HG03025 (cell line): Measurements from ENCODE around the gene DISC1.

Experiments
- ATAC-seq: cut with Tn5 transposase; IDR thresholded peaks from one replicate; pipeline ENCODE4 v1.9.1; 2021; ENCODE audit warnings: mild to moderate bottlenecking, moderate library complexity; ENCODE audit not compliant: unreplicated experiment, low FRiP score

Gene DISC1

DNA sequence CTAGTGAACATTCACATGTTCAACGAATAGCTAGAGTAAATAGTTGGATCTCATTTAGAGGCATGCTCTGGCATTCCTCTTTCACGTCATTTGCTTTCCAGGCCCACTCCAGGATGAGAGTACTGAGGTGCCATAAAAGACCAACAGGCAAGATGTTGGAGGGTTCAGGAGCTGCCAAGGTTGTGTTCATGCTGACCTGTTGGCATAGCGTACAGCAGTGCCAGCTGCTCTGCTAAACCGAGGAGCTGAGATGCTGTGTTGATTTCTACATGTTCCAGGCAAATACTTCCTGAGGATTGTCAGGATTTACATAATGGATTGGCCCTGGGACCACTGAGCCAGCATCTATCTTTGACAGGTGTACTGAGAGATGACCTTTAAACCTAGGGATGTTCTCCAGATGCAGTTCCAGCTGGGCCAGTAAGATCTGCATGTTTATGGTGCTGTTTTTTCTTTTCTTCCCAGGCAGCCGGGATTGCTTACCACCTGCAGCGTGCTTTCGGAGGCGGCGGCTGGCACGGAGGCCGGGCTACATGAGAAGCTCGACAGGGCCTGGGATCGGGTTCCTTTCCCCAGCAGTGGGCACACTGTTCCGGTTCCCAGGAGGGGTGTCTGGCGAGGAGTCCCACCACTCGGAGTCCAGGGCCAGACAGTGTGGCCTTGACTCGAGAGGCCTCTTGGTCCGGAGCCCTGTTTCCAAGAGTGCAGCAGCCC, 66.9 kb downstream of the DISC1 start:
- ATAC-seq, result no peak

DNA sequence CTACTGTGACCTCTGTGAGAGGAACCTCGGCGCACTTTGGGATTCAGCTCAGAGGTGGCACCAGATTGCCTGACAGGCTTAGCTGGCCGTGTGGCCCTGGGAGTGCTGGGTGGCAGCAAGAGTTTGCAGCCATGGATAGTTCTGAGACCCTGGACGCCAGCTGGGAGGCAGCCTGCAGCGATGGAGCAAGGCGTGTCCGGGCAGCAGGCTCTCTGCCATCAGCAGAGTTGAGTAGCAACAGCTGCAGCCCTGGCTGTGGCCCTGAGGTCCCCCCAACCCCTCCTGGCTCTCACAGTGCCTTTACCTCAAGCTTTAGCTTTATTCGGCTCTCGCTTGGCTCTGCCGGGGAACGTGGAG, 67.5 kb downstream of the DISC1 start:
- no peak for ATAC-seq

DNA sequence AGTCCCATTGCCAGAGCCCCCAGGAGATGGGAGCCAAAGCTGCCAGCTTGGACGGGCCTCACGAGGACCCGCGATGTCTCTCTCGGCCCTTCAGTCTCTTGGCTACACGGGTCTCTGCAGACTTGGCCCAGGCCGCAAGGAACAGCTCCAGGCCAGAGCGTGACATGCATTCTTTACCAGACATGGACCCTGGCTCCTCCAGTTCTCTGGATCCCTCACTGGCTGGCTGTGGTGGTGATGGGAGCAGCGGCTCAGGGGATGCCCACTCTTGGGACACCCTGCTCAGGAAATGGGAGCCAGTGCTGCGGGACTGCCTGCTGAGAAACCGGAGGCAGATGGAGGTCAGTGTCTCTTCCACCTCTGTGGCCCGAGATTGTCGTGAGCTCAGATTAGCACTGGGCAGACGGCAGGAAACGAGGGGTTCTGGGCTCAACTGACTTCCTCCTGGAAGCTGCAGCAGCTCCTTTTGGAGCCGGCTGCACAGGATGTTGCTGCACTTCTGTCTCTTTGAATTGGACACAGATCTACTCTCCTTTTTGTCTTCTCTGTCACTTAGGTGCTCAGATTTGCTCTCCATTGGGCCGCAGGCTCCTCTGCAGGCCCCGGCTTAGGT, 68.0 kb downstream of the DISC1 start:
- ATAC-seq, result no peak

DNA sequence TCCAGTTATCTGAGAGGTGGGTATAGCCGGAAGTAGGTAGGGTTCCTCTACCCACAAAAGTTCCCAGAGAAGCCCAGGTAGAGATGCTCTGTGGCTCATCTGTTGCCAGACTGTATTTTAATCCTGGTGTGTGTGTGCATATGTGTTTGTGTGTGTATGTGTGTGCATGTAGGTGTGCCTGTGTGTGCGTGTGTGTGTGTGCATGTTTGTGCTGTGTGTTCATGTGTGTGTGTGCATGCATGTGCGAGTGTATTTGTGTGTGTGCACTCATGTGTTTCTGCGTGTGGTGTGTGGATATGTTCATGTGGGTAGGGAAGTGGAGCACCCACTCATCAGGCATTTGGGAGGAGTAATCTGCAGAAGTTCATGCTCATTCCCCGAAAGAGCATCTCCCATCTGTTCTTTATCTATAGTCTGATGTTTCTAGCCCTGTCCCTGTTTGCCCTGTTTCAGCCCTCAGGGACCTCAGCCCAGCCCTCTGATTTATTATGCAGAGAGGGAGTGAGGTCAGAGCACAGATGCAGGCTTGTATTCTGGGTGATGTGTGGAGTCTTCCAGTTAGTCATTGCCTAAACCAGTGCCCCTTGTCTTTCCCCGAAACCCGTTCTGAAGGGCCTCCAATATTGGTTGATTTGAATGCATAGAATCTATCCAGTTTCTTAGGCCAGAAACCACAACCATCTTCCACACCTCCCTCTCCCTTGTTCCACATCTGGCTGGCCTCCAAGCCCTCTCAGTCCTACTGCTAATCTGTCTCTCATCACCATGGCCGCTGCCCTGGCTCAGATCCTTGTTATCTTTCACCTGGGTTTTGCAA, 69.1 kb downstream of the DISC1 start:
- ATAC-seq, result no peak

DNA sequence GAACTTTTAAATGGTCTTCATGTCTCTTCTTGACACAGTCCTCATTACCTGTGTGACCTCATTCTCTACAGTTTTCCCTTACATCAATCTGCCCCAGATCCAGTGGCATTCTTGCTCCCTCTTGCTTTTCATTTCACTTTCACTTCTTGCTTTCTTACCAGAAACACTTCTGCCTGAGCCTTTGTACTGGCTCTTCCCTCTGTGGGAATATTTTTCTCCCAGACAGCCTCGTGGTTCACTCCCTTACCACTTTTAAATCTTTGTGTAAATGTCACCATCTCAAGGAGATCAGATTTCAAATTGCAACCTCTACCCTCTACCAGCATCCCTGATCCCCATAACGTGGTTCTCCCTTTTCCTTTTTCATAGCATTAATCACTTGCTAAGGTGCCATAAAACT, 73.2 kb downstream of the DISC1 start:
- no peak for ATAC-seq

DNA sequence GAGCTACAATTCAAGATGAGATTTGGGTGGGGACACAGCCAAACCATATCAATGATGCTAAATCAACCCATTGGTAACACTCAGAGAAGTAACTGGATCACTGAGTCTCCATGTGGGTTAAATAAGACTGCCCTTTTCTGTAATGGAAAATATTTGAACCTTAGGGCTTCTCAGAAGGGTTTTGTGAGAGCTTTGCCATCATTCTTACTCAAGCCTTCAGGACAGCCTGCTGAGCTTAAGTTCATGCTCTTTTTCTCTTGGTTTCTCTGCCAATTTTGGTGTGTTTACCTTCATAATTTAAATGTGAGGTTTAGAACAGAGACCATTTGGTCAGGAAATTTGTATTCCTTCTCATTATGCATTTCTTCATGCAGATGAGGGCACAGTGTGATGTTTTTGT, 74.7 kb downstream of the DISC1 start:
- ATAC-seq, result no peak

DNA sequence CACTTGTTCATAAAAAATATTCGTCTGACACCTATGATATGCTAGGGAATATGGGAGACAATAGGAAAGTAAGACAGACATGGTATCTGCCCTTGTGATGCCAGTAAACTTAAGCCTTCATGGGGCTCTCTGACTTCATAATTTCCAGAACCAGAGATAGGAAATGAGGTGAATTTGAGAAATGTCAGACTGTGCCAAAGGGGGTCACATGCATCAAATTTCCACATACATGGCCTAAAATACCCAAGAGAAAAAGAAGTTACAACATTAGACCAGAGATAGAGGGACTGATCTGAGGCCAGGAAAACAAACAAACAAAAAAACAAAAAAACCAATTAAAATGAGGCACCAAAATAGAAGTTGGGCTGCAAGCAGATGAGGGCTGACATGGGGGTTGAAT, 75.7 kb downstream of the DISC1 start:
- ATAC-seq, result no peak

DNA sequence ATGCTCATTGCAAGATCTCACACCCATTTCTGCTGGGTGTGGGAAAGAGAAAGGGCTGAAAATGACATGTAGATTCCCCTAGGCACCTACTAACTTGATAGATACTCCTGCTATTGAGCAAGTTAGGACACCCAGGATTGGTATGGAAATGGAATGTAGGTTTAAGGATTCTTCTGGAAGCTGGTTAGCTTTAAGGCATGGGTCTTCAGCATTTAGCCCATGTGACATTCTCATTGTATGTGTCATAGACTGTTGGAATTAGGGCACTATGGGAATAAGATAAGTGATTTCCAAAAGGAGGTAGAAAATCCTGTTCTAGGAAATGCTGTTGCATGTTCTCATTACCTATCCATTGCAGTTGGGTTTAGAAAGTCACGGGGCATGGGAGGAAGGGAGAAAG, 76.2 kb downstream of the DISC1 start:
- ATAC-seq, result no peak

DNA sequence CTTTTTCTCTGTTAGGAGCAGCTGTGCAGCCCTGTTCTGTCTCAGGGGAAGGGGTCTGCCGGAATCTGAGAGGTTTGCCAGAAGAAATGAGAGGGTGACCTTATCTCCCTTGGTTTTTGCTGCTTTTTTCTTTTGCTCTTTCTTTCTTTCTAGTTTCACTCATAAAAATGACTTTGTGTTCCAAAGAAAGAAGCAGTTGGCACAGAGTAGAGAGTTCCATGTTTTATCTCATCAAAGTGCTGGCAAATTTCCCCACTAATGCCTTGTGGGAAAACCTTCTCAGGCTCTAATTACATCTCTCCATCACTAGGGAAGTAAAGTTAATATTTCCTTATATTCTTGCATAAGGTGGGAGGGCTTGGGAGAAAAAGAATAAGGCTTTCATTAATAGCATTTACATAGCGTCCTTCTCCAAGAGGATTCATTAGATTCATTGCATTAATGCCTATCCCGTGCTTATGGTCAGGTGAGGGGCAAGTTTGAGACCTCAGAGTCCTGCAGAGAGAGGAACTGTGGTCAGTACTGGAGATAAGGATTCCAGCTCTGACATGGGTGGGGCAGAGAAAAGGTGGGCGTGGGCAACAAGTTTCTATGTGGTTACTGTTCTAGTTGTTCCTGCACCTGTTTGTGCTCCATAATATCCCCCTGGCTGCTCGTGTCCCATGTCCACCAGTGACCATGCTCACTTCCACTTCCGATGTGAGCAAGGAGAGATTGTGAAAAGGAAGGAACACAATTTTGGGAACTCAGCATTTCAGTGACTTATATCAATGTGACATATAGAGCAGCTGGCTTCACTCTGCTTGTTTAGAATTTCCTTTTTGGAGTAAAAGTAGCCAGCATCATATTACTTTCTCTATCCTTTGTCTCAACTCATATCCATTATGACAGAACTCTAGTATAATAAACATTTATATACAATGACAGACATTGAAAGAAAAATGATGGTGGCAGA, 79.5 kb downstream of the DISC1 start:
- no peak for ATAC-seq

DNA sequence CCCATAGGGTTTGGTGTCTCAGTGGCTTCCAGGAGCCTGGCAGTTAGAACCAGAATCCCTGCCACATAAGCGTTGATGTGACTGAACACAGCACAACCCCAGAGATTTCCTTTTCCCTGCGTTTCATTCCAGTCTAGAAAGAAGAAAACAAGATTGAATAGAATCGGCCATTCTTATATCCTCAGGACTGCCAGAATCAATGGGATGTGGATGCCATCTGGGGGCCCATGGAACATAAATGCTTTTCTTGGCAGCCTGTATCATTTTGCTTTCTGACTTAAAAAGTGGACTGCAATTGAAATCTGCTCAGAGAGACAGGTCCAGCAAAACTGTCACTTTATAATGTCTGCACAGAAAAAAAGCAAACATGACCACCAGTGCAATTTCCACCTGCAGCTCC, 80.3 kb downstream of the DISC1 start:
- ATAC-seq, result no peak

DNA sequence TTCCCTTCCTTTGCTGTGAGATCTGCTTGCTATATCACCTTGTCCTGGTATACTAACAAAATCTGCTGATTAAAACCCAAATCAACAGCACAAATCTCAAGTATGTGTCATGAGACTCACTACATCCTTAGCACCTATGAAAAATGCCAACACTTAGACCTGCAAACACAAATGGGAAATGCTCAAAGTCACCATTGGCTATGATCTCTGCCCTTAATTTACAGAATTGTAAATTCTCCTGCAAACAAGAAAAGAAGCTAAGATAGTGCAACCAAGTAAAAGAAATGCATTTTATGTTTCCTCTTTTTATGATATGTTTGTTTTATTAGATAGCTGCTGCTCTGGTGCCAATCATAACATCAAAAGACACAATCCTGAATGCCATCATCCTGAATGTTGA, 80.8 kb downstream of the DISC1 start:
- ATAC-seq, result no peak

DNA sequence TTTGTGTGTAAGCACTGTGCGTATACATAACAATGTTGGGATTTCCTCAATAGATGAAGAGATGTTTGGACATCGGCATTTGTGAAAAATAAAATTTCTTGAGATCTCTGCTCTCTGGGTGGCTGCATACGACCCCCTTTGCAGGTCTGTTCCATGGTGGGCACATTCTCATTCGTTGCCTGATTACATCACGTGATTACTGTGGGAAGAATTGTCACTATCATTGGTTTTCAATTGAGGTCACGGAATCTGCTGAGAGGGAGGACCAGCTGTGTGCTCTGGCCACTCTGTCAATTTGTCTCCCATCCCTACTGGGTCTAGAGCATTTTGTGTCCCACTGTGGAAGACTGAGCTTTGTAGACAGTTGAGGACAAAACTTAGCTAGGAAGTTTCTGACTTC, 81.8 kb downstream of the DISC1 start:
- no peak for ATAC-seq

DNA sequence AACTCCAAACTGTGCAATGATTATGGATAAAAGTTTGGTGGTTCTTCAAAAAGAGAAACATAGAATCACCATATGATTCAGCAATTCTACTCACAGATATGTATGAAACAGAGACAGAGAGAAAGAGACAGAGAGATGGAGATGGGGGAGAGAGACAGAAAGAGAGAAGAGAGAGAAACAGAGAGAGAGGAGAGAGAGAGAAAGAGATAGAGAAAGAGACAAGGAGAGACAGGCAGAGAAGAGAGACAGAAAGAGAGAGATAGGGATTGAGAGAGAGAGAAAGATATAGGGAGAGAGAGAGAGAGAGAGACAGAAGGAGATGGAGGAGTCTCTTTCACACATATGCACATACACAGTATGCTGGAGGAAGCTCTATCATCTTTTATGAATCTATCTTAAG, 87.8 kb downstream of the DISC1 start:
- ATAC-seq, result no peak

DNA sequence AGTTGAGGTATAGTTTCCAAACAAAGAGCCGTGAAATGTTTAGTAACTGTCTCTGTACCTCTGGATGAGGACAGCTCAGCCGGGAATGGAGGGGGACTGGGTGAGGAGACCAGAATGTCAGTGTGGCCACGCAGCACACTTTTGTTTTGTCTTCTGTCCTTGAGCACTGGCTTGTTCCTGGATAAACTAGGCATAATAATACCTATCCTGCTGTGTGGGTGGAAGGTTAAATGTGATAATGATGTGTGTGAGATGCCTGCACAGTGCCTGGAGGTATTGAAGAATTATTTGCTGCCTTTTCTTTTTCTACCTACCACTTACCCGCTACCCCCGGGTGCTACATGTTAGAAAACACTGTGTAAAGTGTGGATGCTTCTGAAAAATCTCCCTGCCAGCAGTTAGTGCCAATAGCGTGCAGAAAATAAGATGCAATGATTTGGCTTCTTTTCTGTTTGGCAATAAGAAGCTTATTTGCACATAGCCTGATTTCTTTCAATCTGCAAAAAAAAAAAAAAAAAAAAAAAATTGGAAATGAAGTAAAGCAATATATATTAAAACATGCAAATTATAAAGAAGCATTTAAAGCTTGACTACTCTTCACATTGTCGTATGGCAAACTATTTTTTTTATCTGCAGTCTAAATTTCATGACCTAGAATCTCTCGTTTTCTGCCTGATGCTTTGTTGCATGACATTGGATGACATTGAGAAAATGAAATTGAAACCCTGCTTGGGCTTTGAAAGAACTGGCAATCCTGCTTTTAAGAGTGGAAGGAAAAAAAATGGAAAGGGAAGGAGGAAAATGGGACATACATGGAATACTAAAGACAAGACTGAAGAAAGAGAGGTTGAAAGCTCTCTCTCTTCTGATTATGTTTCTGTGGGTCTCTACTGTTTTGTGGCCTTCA, 89.5 kb downstream of the DISC1 start:
- no peak for ATAC-seq

DNA sequence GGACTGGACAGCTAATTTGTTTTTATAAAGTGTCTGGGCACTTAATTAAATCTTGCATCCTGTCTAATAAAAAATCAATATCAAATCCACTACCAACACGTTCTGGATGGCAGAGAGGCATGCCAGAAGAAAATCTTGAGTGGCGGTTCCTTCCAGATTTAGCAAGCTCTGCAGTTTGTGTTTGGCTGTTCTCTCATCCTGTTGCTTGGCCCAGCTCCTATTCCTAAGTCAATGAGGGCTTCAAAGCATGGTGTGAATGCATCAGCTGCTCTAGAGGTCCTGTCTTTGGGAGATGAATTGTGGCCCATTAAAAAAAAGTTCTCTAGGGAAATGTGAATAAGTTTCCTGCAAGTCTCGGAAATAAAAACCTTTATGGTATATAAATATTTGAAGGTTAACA, 90.3 kb downstream of the DISC1 start:
- no peak for ATAC-seq

DNA sequence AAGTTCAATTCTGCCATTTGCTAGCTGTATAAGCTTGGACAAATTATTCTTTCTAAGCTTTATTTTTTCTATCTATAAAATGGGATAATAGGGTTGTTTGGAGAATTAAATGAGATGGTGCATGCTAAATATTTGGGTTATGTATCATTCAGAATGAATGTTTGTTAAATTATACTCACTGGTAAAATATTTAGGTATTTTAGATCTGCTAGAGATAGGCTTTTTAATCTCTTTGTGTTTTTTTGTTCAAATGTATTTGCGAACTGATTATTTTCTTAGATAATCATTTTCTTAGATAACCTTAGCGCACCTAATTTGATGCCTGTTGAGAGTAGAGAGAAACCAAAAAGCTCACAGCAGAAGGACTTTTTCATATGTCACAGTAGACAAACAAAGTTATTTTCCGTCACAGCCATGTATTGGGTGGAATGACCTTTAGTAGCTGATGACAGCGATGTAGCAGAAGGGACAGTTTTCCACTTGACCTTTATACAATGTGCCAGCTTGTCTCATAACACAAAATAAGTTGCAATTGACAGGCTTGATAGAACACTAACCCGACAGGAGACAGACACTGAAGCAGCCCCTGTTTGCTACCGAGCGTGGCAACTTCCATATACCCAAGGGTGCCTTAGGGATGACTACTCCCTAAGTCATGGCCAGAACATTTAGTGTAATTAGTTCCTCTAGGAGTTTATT, 93.0 kb downstream of the DISC1 start:
- ATAC-seq, result no peak

DNA sequence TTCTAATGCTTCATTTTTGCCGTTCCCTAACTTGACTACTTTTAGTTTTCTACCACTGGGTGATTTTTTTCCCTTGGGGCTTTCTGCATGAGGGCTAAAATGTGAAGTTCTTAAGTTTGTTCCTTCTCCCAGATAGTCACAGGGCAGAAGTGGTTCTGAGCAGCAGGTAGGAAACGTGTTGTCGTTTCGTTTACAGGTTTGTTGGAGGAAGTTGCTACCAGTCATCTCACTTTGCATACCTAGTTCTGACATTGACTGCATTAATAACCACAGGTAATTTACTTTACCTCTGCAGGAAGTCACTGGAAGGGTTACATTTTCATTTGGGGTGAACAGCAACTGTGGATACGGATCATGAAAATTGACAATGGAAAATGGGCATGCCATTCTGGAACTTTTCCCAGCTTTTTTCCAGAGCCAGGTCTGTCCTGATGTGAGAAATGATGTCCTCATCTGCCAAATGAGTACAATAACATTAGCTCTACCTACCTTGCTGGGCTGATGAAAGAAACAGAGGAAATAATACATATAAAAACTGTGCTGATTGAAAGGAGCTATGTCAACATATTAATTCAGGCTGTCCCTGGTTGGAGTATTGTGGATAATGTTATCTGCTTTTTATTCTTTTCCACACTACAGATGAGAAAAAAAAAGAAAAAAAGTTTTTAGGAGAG, 94.2 kb downstream of the DISC1 start:
- no peak for ATAC-seq

DNA sequence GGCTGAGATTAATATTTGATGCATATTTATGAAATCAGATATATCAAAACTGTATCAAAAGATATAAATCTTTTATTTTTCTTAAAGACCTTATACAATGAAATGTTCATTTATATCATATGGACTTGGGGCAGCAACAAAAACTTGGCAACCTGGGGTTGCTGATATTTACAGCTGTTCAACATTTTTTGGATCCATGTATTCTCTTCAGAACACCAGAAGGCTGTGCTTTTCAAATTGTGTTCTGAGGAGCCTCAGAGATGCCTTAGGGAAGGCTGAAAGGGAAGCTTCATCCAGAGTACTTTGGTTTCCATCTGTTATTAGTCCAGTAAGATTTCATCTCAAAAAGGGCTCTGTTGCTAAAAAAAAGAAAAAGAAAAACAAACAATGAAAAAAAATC, 94.8 kb downstream of the DISC1 start:
- no peak for ATAC-seq

DNA sequence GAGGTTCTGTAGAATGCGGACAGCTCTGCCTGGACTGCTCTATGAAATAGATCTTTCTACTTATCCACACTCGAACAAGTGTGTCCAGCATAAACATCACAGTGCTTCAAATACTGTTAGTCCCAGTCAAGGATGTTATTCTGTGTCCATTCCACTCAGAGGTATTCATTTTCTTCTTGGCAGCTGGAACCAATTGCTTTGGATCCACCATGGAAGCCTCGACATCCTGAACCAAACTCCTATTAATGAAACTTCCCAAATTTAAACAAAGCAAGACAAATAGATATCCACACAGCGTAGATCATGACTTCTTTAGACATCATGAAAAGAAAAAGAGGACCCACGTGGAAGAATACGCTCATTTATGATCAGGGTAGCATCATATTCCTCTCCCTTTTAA, 95.8 kb downstream of the DISC1 start:
- ATAC-seq, result no peak
